Measurements from ENCODE around the gene PLB1.
"Not testable (repeated sequence)": the region's sequence is repeated elsewhere in the genome, so short reads cannot be mapped to it uniquely, and the experiment has no call there.

Gene PLB1

DNA sequence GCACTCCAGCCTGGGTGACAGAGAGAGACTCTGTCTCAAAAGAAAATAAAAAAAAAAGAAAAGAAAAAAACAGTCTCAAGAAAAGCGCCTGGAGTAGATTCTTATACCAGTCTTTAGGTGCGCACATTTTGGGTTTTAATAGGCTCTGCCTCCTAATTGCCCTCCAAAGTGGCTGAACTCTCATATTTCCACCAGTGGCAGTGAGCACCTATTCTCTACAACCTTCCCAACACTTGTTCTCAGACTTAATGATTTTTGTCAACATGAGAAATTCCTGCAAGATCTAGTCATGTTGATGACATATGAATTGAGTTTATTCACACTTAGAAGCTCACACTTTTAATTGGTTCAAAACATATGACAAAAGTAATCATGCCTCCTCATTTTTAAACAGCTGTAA is 39.0 kb downstream of the PLB1 start:
- DNase-seq = no peak

DNA sequence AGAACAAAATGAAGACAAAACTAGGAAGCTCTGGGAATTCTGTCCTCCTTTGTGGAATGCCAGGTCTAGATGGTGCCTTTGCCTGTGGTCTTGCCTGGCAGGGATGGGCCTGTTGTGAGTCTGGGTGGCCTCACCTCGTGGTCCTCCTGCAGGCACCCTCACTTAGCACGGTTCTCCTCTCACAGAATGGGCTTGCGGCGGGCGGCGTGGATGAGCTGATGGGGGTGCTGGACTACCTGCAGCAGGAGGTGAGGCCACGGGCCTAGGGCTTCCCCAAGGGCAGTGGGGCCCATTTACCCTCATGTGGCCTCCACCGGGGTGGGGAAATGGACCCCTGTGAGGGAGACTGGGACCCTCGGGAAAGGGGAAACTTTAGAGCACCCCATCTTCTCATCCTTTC is 42.3 kb downstream of the PLB1 start:
- no peak for DNase-seq

- no peak for DNase-seq
Observed at GRCh38 chr2:28538652-28539051, 42.8 kb downstream of the PLB1 start.

- DNase-seq = no peak
Observed at GRCh38 chr2:28539118-28539541, 43.3 kb downstream of the PLB1 start.

DNA sequence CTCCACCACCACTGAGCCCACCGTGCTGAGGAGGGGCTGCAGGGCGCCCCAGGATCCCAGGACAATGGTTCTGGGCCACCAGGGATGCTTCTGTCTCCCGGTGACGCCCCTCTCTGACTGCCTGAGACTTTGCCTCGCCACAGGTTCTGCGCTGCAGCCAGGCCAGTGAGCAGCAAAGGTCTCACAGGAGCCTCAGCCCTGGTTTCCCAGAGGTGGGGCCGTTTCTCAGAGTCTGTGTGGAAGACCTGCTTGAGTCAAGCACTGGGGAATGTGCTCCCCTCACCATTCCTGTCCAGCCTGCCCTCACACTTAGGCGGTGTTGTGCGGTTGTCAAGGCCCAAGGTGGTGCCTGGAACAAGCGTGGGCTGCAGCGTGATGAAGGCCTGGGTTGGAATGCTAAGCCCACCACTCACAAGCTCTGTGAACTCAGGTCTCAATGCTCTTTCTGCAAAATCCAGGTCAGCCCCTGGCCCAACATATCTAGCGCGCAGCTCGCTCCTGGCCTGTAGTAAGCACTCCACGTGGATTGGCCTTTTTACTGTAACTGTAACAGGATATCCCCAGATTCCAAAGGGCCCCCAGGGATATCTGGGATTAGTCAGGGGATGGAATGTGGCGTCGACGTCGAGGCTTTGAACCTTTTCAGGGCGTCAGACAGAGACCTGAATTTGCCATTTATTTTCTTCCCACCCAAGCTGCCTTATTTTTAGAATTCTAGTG is 47.6 kb downstream of the PLB1 start:
- DNase-seq = no peak

GRCh38 chr2:28544036-28544346 is 48.1 kb downstream of the PLB1 start:
- DNase-seq = no peak

- no peak for DNase-seq
Observed at GRCh38 chr2:28544405-28544921, 48.6 kb downstream of the PLB1 start.

GRCh38 chr2:28544922-28545589 is 49.2 kb downstream of the PLB1 start:
- DNase-seq = peak in 2 of 4 experiments; percentile 13 to 51

GRCh38 chr2:28545590-28546200 is 49.8 kb downstream of the PLB1 start:
- DNase-seq = no peak

- peak; percentile 16 to 80 (median 58) for DNase-seq
Observed at GRCh38 chr2:28546242-28546641, 50.4 kb downstream of the PLB1 start.

DNA sequence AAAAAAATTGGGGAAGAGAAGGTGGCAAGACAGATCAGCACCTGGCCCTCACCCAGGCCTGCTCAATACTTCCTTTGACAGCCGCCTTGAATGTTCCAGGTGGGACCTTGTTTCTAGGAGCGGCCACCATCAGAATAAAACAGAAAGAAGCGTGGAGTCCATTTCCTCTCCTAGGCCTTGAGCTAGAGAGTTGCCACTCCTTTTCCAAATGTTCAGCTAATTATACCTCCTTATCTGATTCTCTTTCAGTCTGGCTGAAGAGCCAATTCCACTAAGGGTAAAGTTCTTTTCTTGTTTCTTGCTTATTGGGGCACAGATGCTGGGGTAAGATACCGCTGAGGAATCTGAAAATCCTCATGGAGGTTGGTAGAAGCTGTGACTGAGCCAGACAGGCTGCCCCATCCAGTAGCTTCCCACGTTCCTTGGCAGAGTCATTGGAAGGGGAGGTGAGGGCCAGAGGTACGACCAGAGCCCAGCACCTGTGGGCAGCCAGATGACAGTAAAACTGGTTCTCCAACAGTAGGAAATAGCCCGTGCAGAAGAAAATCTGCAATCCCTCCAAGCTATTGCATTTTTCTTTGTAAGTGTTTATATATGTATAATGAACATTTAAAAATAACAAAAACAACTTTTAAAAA is 51.5 kb downstream of the PLB1 start:
- no peak for DNase-seq

- DNase-seq = no peak
Observed at GRCh38 chr2:28547906-28548600, 52.2 kb downstream of the PLB1 start.

DNA sequence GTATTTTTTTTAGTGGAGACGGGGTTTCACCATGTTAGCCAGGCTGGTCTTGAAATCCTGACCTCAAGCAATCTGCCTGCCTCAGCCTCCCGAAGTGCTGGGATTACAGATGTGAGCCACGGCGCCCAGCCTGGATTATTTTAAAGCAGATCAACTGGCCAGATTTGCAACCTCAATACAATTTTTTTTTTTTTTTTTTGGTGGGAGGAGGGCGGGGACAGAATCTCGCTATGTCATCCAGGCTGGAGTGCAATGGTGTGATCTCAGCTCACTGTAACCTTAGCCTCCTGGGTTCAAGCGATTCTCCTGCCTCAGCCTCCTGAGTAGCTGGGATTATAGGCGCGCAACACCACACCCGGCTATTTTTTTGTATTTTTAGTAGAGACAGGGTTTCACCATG is 54.5 kb downstream of the PLB1 start:
- not testable (repeated sequence) for DNase-seq

- DNase-seq = no peak
Observed at GRCh38 chr2:28552045-28552823, 56.4 kb downstream of the PLB1 start.

DNA sequence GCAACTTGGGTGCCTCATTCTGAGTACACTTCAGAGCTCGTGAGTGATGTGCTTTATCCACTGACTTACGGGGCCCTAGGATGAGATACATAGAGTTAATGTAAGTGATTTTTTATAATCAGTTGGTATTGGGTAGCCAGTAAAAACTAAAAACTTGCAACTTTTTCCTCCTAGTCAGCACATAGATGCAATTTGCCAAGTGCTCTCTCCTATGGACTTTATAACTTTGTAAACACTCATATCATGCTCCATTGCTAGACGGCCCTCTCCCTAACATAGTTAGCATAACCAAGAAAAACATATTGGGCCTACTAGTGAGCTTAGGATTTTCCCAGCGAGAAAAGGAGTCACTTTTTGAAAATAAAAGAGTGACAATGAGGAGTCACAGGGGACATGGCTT is 60.4 kb downstream of the PLB1 start:
- no peak for DNase-seq

- no peak for DNase-seq
Observed at GRCh38 chr2:28557389-28558131, 61.7 kb downstream of the PLB1 start.

GRCh38 chr2:28558158-28558820 is 62.4 kb downstream of the PLB1 start:
- no peak for DNase-seq

DNA sequence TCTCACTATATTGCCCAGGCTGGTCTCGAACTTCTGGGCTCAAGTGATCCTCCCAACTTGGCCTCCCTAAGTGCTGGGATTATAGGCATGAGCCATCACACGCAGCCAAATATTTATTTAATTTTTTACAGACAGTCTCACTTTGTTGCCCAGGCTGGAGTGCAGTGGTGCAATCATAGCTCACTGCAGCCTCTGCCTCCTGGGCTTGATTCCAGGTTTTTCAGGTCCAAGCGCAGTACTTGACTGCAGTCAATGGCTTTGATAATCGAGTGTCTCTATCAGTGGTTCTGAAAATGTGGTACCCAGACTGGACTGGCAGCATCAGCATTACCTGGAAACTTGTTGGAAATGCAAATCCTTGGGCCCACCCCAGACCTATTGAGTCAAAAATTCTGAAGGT is 63.1 kb downstream of the PLB1 start:
- DNase-seq = no peak

- no peak for DNase-seq
Observed at GRCh38 chr2:28563869-28564268, 68.0 kb downstream of the PLB1 start.

GRCh38 chr2:28564346-28564745 is 68.5 kb downstream of the PLB1 start:
- no peak for DNase-seq

GRCh38 chr2:28565033-28565432 is 69.2 kb downstream of the PLB1 start:
- DNase-seq = no peak
